Fibroblast of skin of left biceps (primary cell): ENCODE results near the gene IL6R.

ENCODE experiments used
- DNase-seq, 2 experiments: peaks; one replicate each; pipeline ENCODE4 v3.0.0-alpha.2; 2013; ENCODE audit warnings: low read depth in 2 of 2

Gene IL6R

GRCh38 chr1:154453574-154454352 is 48.6 kb downstream of the IL6R start:
- peak; percentile 42 to 47 for DNase-seq

GRCh38 chr1:154454386-154455120 is 49.4 kb downstream of the IL6R start:
- no peak for DNase-seq

- no peak for DNase-seq
Observed at GRCh38 chr1:154456631-154457030, 51.5 kb downstream of the IL6R start.

GRCh38 chr1:154459080-154459479 is 53.9 kb downstream of the IL6R start:
- DNase-seq: no peak

- DNase-seq: no peak
Observed at GRCh38 chr1:154460695-154461260, 55.6 kb downstream of the IL6R start.

GRCh38 chr1:154463512-154463990 is 58.4 kb downstream of the IL6R start:
- no peak for DNase-seq

- no peak for DNase-seq
Observed at GRCh38 chr1:154465621-154466195, 60.6 kb downstream of the IL6R start.

- no peak for DNase-seq
Observed at GRCh38 chr1:154466206-154466605, 61.1 kb downstream of the IL6R start.

- DNase-seq: no peak
Observed at GRCh38 chr1:154466921-154467417, 61.8 kb downstream of the IL6R start.

- DNase-seq: no peak
Observed at GRCh38 chr1:154467434-154468102, 62.4 kb downstream of the IL6R start.

- no peak for DNase-seq
Observed at GRCh38 chr1:154468535-154469250, 63.5 kb downstream of the IL6R start.

GRCh38 chr1:154469844-154470560 is 64.9 kb downstream of the IL6R start:
- no peak for DNase-seq

- DNase-seq: no peak
Observed at GRCh38 chr1:154471304-154471703, 66.2 kb downstream of the IL6R start.

GRCh38 chr1:154474802-154475201 is 69.7 kb downstream of the IL6R start:
- peak; percentile 65 to 68 for DNase-seq

GRCh38 chr1:154476791-154477190 is 71.6 kb downstream of the IL6R start:
- DNase-seq: no peak

GRCh38 chr1:154478013-154478412 is 72.9 kb downstream of the IL6R start:
- no peak for DNase-seq

- DNase-seq: no peak
Observed at GRCh38 chr1:154478639-154479038, 73.5 kb downstream of the IL6R start.

- DNase-seq: peak; percentile 65 to 71
Observed at GRCh38 chr1:154479764-154480421, 74.8 kb downstream of the IL6R start.

- no peak for DNase-seq
Observed at GRCh38 chr1:154481053-154481452, 75.9 kb downstream of the IL6R start.
